B cell (primary cell): ENCODE results near the gene MILR1. TPM values are rescaled to one million over a fixed set of nuclear protein-coding genes. Genes with fewer than 3 reads are reported as not detected.

ENCODE experiments used
- ATAC-seq: fragments of 200-7000 bp; cut with Tn5 transposase; one replicate; pipeline ENCODE4 v1.10.0; 2021; ENCODE audit warnings: low read depth, mild to moderate bottlenecking, moderate number of reproducible peaks, moderate library complexity
- CTCF ChIA-PET: fragments of 350-600 bp; sonication (Branson Sonifier 250); formaldehyde crosslinking; loops from one replicate; lab custom pipeline; 2021; ENCODE audit warnings: antibody characterized with exemption, inconsistent platforms; lab: Charles Lee
- POLR2A ChIA-PET: fragments of 350-600 bp; sonication (Branson Sonifier 250); formaldehyde crosslinking; loops from one replicate; lab custom pipeline; 2021; ENCODE audit warnings: antibody characterized with exemption; lab: Charles Lee
- DNase-seq: peaks from one replicate; pipeline ENCODE4 v3.0.0; 2013
- H2AFZ ChIP-seq: 2 replicates; pipeline ENCODE4 v1.6.1; 2012; ENCODE audit warnings: mild to moderate bottlenecking, low read depth, low read length; ENCODE audit not compliant: insufficient read depth, poor library complexity, severe bottlenecking
- H3K27ac ChIP-seq, 2 donors: 1 replicate in 1 of 2; 2 replicates in 1 of 2; pipeline ENCODE4 v1.5.1; 2012 to 2013; ENCODE audit warnings: low read length in 2 of 2, mild to moderate bottlenecking in 2 of 2, moderate library complexity in 1 of 2
- H3K27me3 ChIP-seq, 4 experiments: fragments of 200-600 bp in 1 of 4; sonication (generic) in 1 of 4; replicated peaks in 1 of 4; 1 replicate in 2 of 4; 2 replicates in 2 of 4; pipeline versions ENCODE4 v1.6.1 to v1.7.0; 2013 to 2016; ENCODE audit warnings: low read length in 3 of 4, mild to moderate bottlenecking in 2 of 4, mixed read lengths in 1 of 4, moderate library complexity in 1 of 4; ENCODE audit not compliant: insufficient read depth in 4 of 4, control insufficient read depth in 3 of 4; ENCODE audit errors: control extremely low read depth in 1 of 4
- H3K36me3 ChIP-seq, 2 experiments: replicated peaks in 1 of 2; 1 replicate in 1 of 2; 2 replicates in 1 of 2; pipeline versions ENCODE4 v1.6.1 to v1.7.1; 2013; ENCODE audit warnings: low read length in 1 of 2; ENCODE audit not compliant: insufficient read depth in 2 of 2, control insufficient read depth in 1 of 2; ENCODE audit errors: control extremely low read depth in 1 of 2, extremely low read depth in 1 of 2
- H3K4me1 ChIP-seq, 2 donors: fragments of 200-600 bp in 1 of 2; sonication (generic) in 1 of 2; 1 replicate in 1 of 2; 2 replicates in 1 of 2; pipeline versions ENCODE4 v1.5.1 to v1.6.1; 2013 to 2017; ENCODE audit warnings: low read length in 2 of 2; ENCODE audit not compliant: control insufficient read depth in 2 of 2, insufficient read depth in 2 of 2
- H3K4me2 ChIP-seq: replicated peaks from 2 replicates; pipeline ENCODE3; 2012; ENCODE audit warnings: mild to moderate bottlenecking, low read depth, low read length; ENCODE audit not compliant: poor library complexity, severe bottlenecking
- H3K4me3 ChIP-seq, 5 experiments: fragments of 200-600 bp in 1 of 5; sonication (generic) in 1 of 5; 1 replicate in 3 of 5; 2 replicates in 2 of 5; pipeline versions ENCODE4 v1.5.1 to v1.7.0; 2011 to 2016; ENCODE audit warnings: low read length in 4 of 5, mild to moderate bottlenecking in 4 of 5, low read depth in 2 of 5, control low read depth in 1 of 5, moderate library complexity in 1 of 5; ENCODE audit not compliant: insufficient read depth in 1 of 5; ENCODE audit errors: control extremely low read depth in 1 of 5, extremely low read depth in 1 of 5
- H3K79me2 ChIP-seq: fragments of 200-600 bp; sonication (generic); one replicate; pipeline ENCODE4 v1.6.0; 2016; ENCODE audit warnings: low read length; ENCODE audit not compliant: control insufficient read depth, insufficient read depth
- H3K9ac ChIP-seq: fragments of 200-600 bp; sonication (generic); 2 replicates; pipeline ENCODE4 v1.6.1; 2017; ENCODE audit warnings: mild to moderate bottlenecking, low read length, moderate library complexity
- H3K9me3 ChIP-seq, 3 donors: one replicate each; pipeline versions ENCODE4 v1.6.1 to v1.7.1; 2013; ENCODE audit warnings: low read length in 2 of 3; ENCODE audit not compliant: control insufficient read depth in 2 of 3, insufficient read depth in 1 of 3; ENCODE audit errors: control extremely low read depth in 1 of 3
- H4K20me1 ChIP-seq: 2 replicates; pipeline ENCODE4 v1.6.0; 2012; ENCODE audit warnings: mild to moderate bottlenecking, low read length; ENCODE audit not compliant: insufficient read depth, control insufficient read depth, poor library complexity, severe bottlenecking
- H3K27ac Mint-ChIP-seq: one replicate; pipeline ENCODE4 v1.8.0; 2021; ENCODE audit warnings: mixed read lengths
- H3K27me3 Mint-ChIP-seq: one replicate; pipeline ENCODE4 v1.8.0; 2021; ENCODE audit warnings: mixed read lengths
- H3K4me1 Mint-ChIP-seq: one replicate; pipeline ENCODE4 v1.8.0; 2021; ENCODE audit warnings: mixed read lengths
- H3K4me3 Mint-ChIP-seq: one replicate; pipeline ENCODE4 v1.8.0; 2021; ENCODE audit warnings: mixed read lengths
- H3K9me3 Mint-ChIP-seq: one replicate; pipeline ENCODE4 v1.8.0; 2022; ENCODE audit warnings: mixed read lengths; ENCODE audit not compliant: insufficient read depth
- CTCF ChIP-seq: fragments of 200-600 bp; IDR thresholded peaks from one replicate; pipeline ENCODE4 v1.8.0; 2022; ENCODE audit warnings: antibody characterized with exemption, mild to moderate bottlenecking
- EZH2 ChIP-seq: IDR thresholded peaks from 2 replicates; pipeline ENCODE4 v1.6.1; 2012; ENCODE audit warnings: borderline replicate concordance, low read depth, mild to moderate bottlenecking, moderate library complexity, low read length; ENCODE audit not compliant: insufficient read depth, poor library complexity, severe bottlenecking
- WGBS: methylation state at CpG from one replicate; pipeline ENCODE4 v1.1.5; 2013; ENCODE audit warnings: missing lambda C conversion rate; ENCODE audit not compliant: insufficient coverage; 5-methylcytosine and 5-hydroxymethylcytosine counted together
- intact Hi-C: fragments of 100-400 bp; cut with micrococcal nuclease; formaldehyde crosslinking; loops from one replicate; pipeline ENCODE4 v1.10.0; 2022
- polyA plus RNA-seq: library from polyadenylated mRNA; depleted of rRNA; stranded (reverse); fragments of >200 nt; gene quantifications from 2 replicates; pipeline ENCODE4 v1.2.3, GENCODE V29; 2012
- total RNA-seq, 2 donors: library from RNA; stranded (reverse); fragments of 120-200 nt in 1 of 2; gene quantifications; 1 replicate in 1 of 2; 2 replicates in 1 of 2; pipeline versions ENCODE4 v1.2.3 to v1.2.4, GENCODE V29; 2013 to 2022

Gene MILR1
- total and polyA plus RNA-seq, 2 donors (not counting 1 experiment from before 2014, with no cell fraction given), result 9.4 to 38.0 TPM

- H3K4me2 ChIP-seq, result no peak overlapping the region
- Mint-ChIP-seq H3K27ac (no peak overlapping the region), H3K4me1 (peaks cover 29% of the 10 kb centered on the region), H3K27me3 (no peaks in the 10 kb centered on the region), H3K4me3 (no peak overlapping the region), H3K9me3 (no peaks in the 10 kb centered on the region)
- TF ChIP-seq EZH2, result no peak
- TF ChIP-seq CTCF, result no peak
- peaks cover 21% of the 10 kb centered on the region in 2 donors for H3K4me1 ChIP-seq
- H3K9ac ChIP-seq, result no peak overlapping the region
- ChIA-PET POLR2A (interaction anchor here (1.5 to 2.0 kb wide), 2 partner anchors 13 to 15 kb away, joined by 6 to 9 read pairs; partner anchors contain the start of genes CEP95 and DDX5), CTCF (interaction anchor here (0.7 to 5.9 kb wide), 10 partner anchors 10 to 740 kb away, joined by 3 to 199 read pairs (median 6); partner anchors contain the start of genes CEP95 and DDX5)
- no peak overlapping the region for H3K27ac ChIP-seq
- ATAC-seq, result no peak
- WGBS, result no CpG with 5 or more reads among the region's 3 CpGs
- H4K20me1 ChIP-seq, result no peaks in the 10 kb centered on the region
- H3K4me3 ChIP-seq, result no peak overlapping the region
- H3K9me3 ChIP-seq, result no peaks in the 10 kb centered on the region
- peaks cover 36% of the 10 kb centered on the region for H3K79me2 ChIP-seq
- no peak overlapping the region for H2AFZ ChIP-seq
- H3K36me3 ChIP-seq, result peaks cover 2 to 46% of the 10 kb centered on the region in 2 experiments
- no peaks in the 10 kb centered on the region for H3K27me3 ChIP-seq
- intact Hi-C loops, result loop anchor here (1.0 kb wide), 2 partner anchors 15 to 72 kb away; no protein-coding TSS in a partner anchor
- DNase-seq, result no peak
Observed at GRCh38 chr17:64491994-64492393, 43.1 kb downstream of the MILR1 start.

- H2AFZ ChIP-seq, result no peak overlapping the region
- H3K27me3 ChIP-seq, result no peaks in the 10 kb centered on the region
- no peak overlapping the region for H3K4me3 Mint-ChIP-seq
- TF ChIP-seq EZH2 (no peak), CTCF (peak; percentile 75)
- POLR2A ChIA-PET, result interaction anchor here (0.9 to 2.0 kb wide), 2 partner anchors 13 to 14 kb away, joined by 5 to 9 read pairs; partner anchors contain the start of genes CEP95 and DDX5
- peaks cover 2 to 46% of the 10 kb centered on the region in 2 experiments for H3K36me3 ChIP-seq
- peak overlapping the region; percentile 10 for H3K27ac Mint-ChIP-seq
- DNase-seq, result peak; percentile 59
- CTCF ChIA-PET, result interaction anchor here (0.7 to 5.9 kb wide), 9 partner anchors 9 to 186 kb away, joined by 3 to 199 read pairs (median 5); partner anchors contain the start of genes CEP95 and DDX5
- H3K4me3 ChIP-seq, result no peak overlapping the region
- H4K20me1 ChIP-seq, result no peaks in the 10 kb centered on the region
- intact Hi-C loops, result loop anchor here (1.0 kb wide), 1 partner anchor 15 kb away; no protein-coding TSS in a partner anchor
- no peaks in the 10 kb centered on the region for H3K9me3 ChIP-seq
- H3K4me2 ChIP-seq, result no peak overlapping the region
- 78% methylated on average over 1 of the region's 6 CpGs for WGBS
- H3K27me3 Mint-ChIP-seq, result no peaks in the 10 kb centered on the region
- H3K9ac ChIP-seq, result no peak overlapping the region
- no peak for ATAC-seq
- peak overlapping the region in 1 of 2 donors; percentile 29 for H3K27ac ChIP-seq
- peaks cover 25 to 27% of the 10 kb centered on the region in 2 donors for H3K4me1 ChIP-seq
- peaks cover 35% of the 10 kb centered on the region for H3K4me1 Mint-ChIP-seq
- peaks cover 36% of the 10 kb centered on the region for H3K79me2 ChIP-seq
- H3K9me3 Mint-ChIP-seq, result no peaks in the 10 kb centered on the region
Observed at GRCh38 chr17:64492481-64493109, 43.7 kb downstream of the MILR1 start.
